GM19463 (cell line): ENCODE data around the gene PTMS.
"Not testable (repeated sequence)": the region's sequence is repeated elsewhere in the genome, so short reads cannot be mapped to it uniquely, and the experiment has no call there.

Experiments used
- ATAC-seq: cut with Tn5 transposase; IDR thresholded peaks from one replicate; pipeline ENCODE4 v1.9.1; 2021; ENCODE audit warnings: mild to moderate bottlenecking, moderate library complexity; ENCODE audit not compliant: unreplicated experiment

Gene PTMS, protein sequence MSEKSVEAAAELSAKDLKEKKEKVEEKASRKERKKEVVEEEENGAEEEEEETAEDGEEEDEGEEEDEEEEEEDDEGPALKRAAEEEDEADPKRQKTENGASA

DNA sequence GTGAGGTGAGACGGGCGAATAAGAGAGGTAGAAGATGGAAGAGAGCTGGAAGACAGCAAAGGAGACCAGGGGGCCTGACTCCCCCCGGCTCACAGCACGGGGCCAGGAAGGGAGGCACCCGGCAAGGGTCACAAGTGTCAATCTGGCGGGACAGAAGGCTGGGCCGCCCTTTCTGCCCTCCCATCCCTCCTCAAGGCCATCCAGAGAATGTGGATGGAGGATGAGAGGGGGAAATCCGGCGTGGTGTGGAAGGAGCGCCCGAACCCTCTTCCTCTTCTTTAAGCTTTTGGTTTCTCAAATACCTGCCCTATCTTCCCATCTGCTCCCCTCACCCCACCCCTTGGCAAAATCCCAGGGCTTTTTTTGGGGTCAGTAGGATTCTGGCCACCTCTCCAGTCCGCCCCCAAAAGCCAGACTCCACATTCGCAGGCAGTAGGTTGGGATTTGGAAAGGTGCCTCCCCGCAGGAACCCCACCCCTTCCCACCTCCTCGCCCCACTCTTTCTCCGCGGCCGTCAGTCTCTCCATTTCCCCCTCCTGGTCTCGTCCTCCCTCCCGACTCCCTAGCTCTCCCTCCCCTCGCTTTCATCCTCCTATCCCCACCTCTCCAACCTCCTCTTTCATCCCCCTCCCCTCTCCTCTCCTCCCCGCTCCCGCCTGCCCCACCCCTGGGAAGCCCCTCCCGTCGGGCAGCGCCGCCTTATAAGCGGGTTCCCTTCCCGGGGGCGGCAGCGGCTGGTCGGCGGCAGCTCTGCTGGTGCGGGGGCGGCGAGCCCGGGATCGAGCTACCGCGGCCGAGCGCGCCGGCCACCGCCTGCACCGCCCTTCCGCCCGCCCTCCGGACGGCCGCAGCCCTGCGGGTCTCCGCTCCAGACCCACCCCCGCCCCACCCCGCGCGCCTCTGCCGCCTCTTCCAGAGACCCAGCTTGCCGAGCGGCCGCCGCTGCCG, at the start of gene PTMS:
PTMS (plus strand) TSS at position 730 of the 948 bp plus-strand sequence. CDS start 343 bp downstream, outside the sequence.
- peak; percentile 18 for ATAC-seq

DNA sequence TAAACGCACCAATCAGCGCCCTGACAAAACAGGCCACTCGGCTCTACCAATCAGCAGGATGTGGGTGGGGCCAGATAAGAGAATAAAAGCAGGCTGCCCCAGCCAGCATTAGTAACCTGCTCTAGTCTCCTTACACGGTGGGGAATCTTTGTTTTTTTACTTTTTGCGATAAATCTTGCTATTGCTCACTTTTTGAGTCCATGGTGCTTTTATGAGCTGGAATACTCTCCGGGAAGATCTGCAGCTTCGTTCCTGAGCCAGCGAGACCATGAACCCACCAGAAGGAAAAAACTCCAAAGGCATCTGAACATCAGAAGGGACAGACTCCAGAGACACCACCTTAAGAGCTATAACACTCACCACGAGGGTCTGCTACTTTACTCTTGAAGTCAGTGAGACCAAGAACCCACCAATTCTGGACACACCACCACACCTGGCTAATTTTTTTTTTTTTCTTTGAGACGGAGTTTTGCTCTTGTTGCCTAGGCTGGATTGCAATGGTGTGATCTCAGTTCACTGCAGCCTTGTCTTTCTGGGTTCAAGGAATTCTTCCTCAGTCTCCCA, 49.2 kb upstream of the PTMS start:
- ATAC-seq = no peak

DNA sequence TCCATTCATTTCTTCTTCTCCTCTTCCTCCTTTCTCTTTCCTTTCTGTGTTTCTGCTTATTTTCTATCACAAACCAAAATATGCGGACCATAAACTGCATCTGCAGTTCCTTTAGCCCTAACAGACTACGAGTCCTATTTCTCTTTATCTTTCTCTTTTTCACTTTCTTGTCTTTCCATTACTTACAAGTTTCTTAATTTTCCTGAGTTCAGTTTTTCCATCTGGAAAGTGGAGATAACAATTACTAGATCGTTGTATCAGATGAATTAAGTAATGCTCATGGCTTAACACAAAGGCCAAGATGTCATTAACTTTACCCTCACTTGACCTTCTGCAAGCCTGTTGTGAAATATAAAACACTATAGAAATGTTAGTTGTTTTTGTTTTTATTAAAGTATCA, 43.3 kb upstream of the PTMS start:
- no peak for ATAC-seq

DNA sequence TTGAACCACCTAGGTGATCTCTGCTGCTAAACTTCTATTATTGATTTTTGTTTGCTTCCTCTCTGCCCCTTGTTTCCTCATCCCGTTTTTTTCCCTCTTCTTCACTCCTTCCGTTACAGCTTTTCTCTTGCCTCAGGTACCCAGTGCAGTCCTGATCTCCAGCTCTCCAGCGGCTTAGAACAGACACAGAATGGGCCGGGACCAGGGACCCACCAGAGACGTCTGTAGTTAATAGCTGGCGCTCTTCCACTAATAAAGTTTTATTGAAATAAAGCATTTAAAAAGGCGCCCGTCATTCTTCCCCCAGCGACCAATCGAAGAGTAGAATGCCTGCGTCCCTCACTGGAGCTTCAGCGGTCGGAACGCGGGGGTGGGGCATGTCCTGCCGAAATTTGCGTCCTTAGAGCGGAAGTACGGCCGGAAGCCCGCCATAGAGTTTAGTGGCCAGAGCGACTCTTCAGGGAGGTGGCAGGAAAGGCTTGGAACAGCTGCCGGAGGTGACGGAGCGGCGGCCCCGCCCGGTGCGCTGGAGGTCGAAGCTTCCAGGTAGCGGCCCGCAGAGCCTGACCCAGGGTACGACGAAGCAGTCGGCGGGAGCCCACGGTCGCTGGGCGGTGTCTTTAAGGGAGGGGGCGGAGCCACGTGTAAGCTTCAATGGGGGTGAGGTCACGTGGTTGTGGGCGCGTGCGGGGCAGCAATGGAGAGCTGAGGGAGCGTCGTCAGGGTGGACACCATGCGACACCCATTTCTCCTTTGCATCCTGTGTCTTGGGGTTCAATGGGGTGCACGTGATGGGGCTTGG, 42.4 kb upstream of the PTMS start, which contains the start of gene COPS7A:
COPS7A (plus strand) TSS at position 440 of the 802 bp plus-strand sequence. CDS start 611 bp downstream, outside the sequence.
- ATAC-seq = peak; percentile 97

DNA sequence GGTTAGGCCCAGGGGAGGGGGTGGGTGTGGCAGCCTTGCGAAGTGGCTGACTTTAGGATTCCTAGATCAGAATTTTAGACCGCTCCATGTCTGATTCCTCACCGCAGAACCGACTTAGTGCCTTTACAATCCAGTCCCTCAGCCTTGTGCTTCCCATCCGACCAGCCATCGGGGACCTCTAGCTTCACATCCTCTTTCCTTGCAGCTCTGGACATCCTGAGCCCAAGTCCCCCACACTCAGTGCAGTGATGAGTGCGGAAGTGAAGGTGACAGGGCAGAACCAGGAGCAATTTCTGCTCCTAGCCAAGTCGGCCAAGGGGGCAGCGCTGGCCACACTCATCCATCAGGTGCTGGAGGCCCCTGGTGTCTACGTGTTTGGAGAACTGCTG, 41.8 kb upstream of the PTMS start:
- ATAC-seq = no peak

DNA sequence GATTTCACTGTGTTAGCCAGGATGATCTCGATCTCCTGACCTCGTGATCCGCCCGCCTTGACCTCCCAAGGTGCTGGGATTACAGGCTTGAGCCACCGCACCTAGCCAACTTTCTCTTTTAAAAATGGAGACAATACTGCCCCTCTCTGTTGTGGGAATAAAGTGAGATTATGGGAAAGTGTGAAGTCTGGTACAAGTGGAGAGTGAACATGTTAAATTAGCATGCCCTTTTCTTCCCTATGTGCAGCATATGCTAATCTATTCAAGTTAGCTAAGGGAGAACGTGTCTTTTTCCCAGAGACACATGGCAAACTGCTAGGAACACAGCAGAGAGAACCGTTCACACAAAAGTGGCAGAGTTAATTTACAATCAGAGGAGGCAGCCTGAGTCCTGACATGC, 40.8 kb upstream of the PTMS start:
- ATAC-seq = no peak

DNA sequence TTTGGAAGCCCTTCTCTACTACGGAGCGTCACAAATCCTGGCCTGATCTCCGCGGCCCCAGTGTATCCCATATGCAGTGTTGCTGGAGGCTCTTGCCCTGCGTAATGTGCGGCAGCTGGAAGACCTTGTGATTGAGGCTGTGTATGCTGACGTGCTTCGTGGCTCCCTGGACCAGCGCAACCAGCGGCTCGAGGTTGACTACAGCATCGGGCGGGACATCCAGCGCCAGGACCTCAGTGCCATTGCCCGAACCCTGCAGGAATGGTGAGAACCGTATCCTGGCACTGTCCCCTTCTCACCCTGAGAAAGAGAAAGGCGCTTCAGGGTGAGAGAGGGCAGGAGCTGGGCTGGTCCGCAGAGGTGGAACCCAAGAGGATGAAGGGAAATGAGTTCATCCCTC, 37.0 kb upstream of the PTMS start:
- ATAC-seq = no peak

DNA sequence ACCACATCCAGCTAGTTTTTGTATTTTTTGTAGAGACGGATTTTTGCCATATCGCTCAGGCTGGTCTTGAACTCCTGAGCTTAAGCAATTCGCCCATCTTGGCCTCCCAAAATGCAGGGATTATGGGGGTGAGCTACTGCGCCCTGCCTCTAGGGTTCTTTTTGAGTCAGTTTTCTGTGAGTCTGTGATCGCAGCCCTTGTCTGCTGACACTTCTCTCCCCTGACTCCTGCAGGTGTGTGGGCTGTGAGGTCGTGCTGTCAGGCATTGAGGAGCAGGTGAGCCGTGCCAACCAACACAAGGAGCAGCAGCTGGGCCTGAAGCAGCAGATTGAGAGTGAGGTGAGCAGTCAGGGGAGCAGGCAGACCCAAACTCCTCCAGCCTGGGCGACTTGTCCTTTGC, 36.0 kb upstream of the PTMS start:
- ATAC-seq = no peak

DNA sequence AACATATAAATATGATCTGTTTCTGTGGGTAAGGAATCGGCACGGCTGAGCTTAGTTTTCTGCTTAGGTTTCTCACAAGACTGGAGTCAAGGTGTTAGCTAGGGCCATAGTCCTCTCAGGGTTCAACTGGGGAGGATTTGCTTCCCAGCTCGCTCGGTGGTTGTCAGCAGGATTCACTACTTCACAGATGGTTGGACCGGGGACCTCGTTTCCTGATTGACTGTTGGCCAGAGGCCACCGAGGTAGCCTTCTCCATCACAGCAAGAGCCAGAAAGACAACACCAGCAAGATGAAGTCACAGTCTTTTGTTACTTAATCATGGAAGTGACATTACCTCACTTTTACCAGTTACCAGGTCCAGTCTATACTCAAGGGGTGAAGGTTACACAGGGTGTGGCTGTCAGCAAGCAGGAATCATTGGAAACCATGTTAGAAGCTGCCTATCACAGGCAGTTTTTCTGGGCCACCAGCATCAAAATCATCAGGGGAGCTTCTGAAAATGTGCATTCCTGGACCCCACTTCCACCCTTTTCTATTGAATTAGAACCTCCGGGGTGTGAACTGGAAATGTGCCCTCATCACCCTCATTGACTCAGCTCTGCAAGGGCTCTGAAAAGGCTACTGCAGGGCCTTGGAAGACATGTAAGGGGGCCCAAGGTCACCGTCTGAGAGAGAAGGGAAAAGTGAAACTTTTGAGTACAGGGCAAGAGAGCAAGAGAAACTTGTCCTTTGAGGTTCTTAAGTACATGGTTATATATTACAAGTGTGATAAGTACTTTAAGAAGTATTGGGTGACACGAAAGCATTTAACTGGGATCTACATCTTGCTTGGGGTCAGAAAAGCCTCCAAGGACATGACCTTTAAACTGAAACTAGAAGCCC, 31.4 kb upstream of the PTMS start:
- no peak for ATAC-seq

DNA sequence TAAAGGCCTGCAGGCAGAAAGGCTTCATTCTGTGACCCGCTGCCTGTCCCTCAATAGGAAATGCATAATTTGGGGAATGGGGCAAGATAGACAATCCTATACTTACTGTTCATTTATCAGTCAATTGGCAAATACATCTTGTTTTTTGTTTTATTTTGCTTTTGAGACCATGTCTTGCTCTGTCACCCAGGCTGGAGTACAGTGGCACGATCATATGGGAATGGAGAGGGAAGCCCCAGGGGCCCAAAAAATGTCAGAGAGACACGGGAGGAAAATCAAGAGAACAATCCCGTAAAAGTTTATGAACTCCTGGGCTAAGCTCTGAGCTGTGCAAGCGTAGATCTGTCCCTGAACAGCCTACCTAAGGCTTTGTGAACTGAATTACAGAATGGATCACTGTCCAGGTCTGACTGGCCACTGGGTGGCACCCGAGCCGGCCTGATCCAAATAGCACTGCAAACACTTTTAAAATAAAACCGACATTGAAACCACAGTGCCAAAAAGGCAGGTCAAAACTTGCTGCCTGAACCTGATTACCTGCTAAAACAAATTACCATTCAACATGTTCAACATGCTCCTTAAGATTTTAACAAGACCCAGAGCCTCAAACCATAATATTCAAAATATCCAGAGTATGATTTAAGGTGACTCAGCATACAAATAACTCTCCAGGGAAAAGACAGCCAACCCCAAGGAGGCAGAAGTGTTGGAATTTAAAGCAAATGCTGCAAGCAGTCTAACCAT, 30.5 kb upstream of the PTMS start:
- ATAC-seq = no peak

DNA sequence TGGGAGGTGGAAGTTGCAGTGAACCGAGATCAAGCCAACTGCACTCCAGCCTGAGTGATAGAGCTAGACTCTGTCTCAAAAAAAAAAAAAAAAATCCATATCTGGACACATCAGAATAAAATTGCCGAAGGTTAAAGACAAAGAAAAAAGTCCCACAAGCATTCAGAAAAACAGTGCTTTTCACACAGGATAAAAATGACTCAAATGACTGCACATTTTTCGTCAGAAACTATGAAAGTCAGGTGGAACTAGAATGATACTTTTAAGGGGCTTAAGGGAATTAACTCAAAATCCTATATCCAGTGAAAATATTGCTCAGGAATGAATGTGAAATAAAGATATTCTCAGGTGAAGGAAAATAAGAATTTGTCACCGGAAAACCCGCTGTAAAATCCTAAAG, 29.4 kb upstream of the PTMS start:
- no peak for ATAC-seq

DNA sequence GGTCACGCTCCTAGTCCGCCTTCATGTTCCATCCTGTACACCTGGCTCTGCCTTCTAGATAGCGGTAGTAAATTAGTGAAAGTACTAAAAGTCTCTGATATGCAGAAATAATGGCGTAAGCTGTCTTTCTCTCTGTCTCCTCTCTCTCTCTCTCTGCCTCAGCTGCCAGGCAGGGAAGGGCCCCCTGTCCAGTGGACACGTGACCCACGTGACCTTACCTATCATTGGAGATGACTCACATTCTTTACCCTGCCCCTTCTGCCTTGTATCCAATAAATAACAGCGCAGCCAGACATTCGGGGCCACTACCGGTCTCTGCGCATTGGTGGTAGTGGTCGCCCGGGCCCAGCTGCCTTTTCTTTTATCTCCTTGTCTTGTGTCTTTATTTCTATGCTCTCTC, 24.1 kb upstream of the PTMS start:
- not testable (repeated sequence) for ATAC-seq

DNA sequence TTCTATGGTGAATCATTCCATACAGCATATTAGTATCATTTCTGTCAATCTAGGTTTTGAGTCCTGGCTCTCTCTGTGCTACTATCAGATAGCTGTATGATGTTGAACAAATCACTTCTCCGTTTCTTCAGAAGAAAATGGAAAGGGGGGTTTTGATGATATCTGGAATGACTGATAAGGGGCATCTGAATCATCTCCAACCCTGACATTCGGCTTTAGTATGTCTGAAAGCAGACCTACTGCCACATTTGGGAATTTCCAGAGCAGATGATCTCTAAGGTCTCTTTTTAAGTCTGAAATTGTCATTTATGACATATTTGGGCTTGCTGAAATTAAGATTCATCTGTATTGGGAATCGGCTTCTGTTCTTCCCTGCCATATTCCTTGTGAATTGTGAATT, 23.3 kb upstream of the PTMS start:
- no peak for ATAC-seq

DNA sequence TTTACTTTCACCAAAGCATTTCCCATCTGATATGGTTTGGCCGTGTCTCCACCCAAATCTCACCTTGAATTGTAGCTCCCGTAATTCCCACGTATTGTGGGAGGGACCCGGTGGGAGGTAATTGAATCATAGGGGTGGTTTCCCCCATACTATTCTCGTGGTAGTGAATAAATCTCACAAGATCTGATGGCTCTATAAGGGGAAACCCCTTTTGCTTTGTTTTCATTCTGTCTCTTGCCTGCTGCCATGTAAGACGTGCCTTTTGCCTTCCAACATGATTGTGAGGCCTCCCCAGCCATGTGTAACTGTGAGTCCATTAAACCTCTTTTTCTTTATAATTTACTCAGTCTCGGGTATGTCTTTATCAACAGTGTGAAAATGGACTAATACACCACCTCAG, 22.9 kb upstream of the PTMS start:
- not testable (repeated sequence) for ATAC-seq

DNA sequence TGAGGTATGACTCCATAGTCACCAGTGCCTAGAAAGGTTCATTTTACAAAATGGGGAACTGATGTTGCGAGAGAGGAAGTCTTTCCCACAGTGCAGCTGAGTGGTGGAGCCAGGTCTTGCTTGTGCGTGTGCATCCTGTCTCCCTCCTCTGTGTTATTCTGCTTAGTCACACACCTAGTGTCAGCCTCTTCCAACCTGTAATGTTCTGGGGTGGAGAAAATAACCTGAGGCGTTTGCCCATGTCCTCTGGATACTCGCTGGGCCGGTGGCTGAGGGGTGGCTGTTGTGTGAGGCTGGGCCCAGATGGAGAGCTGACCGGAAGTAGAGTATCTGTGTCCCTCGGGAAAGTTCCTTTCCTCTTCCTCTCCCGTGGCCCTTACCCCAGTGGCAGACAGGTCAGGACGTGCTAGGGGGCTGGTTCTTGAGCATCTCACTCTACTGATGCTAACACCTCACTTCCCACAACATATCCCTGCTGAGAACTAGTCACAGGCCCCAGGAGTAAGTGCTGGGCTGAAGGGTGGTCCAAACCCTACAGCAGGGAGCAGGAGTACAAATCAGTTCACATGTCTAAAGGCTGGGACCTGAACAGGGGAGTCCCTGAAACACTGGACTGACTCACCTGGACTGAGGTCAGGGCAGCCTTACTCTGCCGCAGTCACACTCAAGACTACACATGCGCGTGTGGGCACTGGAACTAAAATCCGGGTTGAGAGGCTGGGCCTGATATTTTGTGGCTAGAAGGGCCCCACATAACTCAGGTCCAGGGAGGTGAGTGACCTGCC, 20.2 kb upstream of the PTMS start:
- no peak for ATAC-seq

DNA sequence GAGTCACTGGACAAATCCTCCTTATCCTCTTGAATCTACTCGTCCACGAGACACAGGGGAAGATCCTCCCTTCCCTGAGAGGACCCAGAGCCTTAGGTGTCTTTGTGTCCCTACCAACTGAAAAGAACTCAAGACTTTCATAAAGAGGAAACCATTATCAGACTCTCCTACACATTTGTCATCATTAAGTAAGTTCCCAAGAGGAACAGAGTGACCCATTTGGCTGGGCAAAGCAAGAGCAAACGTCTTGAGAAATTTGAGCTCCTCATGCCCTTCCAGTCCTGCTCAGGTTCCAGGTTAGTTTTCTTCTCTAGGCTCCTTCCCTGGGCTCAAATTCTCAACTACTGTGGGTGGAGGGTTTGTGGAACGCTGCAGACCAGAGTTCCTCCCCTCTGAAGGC, 18.9 kb upstream of the PTMS start:
- no peak for ATAC-seq

DNA sequence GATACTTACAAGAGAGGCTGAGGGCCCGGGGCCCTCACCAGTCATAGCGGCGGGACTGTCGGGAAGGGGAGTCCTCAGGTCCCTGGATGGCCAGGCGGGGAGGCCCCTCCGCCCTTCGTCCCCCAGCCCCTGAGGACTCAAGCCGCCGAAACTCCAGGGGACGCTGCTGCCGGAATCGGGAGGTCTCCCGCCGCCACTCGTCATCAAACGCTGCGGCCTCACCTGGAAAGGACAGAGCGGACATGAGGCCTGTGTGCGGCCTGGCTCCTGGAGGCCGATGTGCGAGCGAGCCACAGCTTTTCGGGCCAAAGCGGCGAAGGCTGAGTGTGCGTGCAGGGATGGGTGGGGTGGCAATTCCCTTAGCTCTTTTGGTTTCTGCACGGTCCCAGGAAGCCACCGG, 17.4 kb upstream of the PTMS start:
- ATAC-seq = no peak

DNA sequence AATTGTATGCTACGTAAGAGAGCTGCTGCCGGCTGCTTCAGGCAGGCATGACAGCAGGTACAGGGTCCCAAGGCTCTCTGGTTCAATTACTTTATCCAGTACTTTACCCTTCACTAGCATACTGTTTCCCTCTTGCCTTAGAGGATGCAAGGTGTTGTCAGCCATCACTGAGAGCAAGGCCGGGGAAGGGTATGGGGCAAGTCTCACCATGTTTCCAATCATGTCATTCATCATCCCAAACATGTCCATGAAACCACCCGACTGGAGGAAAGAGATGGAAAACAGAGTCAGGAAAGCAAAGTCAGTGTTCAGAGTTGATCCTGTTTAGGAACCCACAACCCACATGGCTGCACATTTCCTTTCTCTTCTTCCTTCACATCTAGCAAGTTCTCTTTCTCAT, 15.7 kb upstream of the PTMS start:
- no peak for ATAC-seq

DNA sequence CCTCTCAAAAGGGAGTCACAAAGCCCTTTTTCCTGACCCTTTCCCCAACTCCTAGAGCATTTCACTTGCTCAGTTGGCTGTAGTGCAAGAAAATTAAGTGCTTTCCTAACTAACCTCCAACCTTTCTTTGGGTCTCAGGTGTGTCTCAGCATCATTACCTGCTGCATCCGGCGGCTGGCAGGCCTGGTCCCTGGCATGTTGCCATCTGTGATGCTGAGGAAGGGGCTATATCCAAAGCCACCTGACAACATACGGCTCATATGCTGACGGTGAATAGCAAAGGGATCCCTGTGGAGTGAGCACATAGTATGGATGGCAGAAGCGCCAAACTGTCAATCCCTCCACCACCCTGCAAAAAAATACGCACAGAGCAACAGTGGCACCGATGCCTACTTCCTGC, 14.4 kb upstream of the PTMS start:
- ATAC-seq = no peak
